HG03342 (cell line): ENCODE measurements around the gene TPCN1.

ENCODE experiments used
- ATAC-seq: cut with Tn5 transposase; IDR thresholded peaks from one replicate; pipeline ENCODE4 v1.9.1; 2021; ENCODE audit warnings: mild to moderate bottlenecking, moderate library complexity; ENCODE audit not compliant: unreplicated experiment

The TPCN1 gene

GRCh38 chr12:113332688-113333417 lies 111.6 kb downstream of the TPCN1 start:
- ATAC-seq = no peak

GRCh38 chr12:113333418-113333750 lies 112.1 kb downstream of the TPCN1 start:
- no peak for ATAC-seq

GRCh38 chr12:113333877-113334785 lies 112.9 kb downstream of the TPCN1 start:
- peak; percentile 22 for ATAC-seq

GRCh38 chr12:113334786-113335539 lies 113.7 kb downstream of the TPCN1 start, which contains the start of gene SLC8B1:
SLC8B1 (minus strand) TSS chr12:113335109; CDS start chr12:113332878, 2,231 bp downstream.
- peak; percentile 96 for ATAC-seq

GRCh38 chr12:113339540-113339939 lies 118.3 kb downstream of the TPCN1 start:
- ATAC-seq = no peak

- ATAC-seq = no peak
Observed at GRCh38 chr12:113340061-113340460, 118.8 kb downstream of the TPCN1 start.

GRCh38 chr12:113341535-113341934 lies 120.3 kb downstream of the TPCN1 start:
- no peak for ATAC-seq

GRCh38 chr12:113345318-113345717 lies 124.1 kb downstream of the TPCN1 start:
- ATAC-seq = no peak

GRCh38 chr12:113346353-113346752 lies 125.1 kb downstream of the TPCN1 start:
- no peak for ATAC-seq

GRCh38 chr12:113347107-113347506 lies 125.8 kb downstream of the TPCN1 start:
- ATAC-seq = no peak

GRCh38 chr12:113347892-113348291 lies 126.6 kb downstream of the TPCN1 start:
- ATAC-seq = no peak
